SK-N-SH treated with all-trans-retinoic acid at 6 μM for 48 hours (cell line): Measurements from ENCODE around the gene POU3F3.

Experiments
- ATAC-seq: fragments of 200-7000 bp; cut with Tn5 transposase; 3 replicates; pipeline ENCODE4 v1.9.1; 2020; ENCODE audit warnings: mild to moderate bottlenecking, moderate library complexity
- ARNTL ChIP-seq: fragments of 450-650 bp; formaldehyde crosslinking; IDR thresholded peaks from 2 replicates; pipeline ENCODE4 v1.5.0; 2020; ENCODE audit warnings: low read depth, mild to moderate bottlenecking, moderate library complexity, borderline replicate concordance
- BACH2 ChIP-seq: fragments of 250-450 bp; sonication (Bioruptor Pico); IDR thresholded peaks from 2 replicates; pipeline ENCODE4 v1.9.0; 2021; ENCODE audit warnings: mild to moderate bottlenecking, borderline replicate concordance
- CSDC2 ChIP-seq: fragments of 250-450 bp; sonication (Bioruptor Pico); IDR thresholded peaks from 2 replicates; pipeline ENCODE4 v1.5.0; 2020; ENCODE audit warnings: mild to moderate bottlenecking, moderate library complexity
- ESRRG ChIP-seq: fragments of 250-450 bp; sonication (Bioruptor Pico); IDR thresholded peaks from 2 replicates; pipeline ENCODE4 v1.6.1; 2021; ENCODE audit warnings: mild to moderate bottlenecking
- GLIS3 ChIP-seq: fragments of 250-450 bp; sonication (Bioruptor Pico); IDR thresholded peaks from 2 replicates; pipeline ENCODE4 v1.5.0; 2020; ENCODE audit warnings: mild to moderate bottlenecking, moderate library complexity
- ISL1 ChIP-seq: fragments of 250-450 bp; sonication (Bioruptor Pico); IDR thresholded peaks from 2 replicates; pipeline ENCODE4 v2.1.2; 2022; ENCODE audit warnings: mild to moderate bottlenecking, moderate library complexity
- OSR1 ChIP-seq: fragments of 250-450 bp; sonication (Bioruptor Pico); IDR thresholded peaks from 2 replicates; pipeline ENCODE4 v1.8.0; 2022; ENCODE audit warnings: moderate library complexity, mild to moderate bottlenecking, inconsistent platforms
- PPARA ChIP-seq: fragments of 250-450 bp; sonication (Bioruptor Pico); IDR thresholded peaks from 2 replicates; pipeline ENCODE4 v1.5.0; 2020; ENCODE audit warnings: mild to moderate bottlenecking, borderline replicate concordance
- RARB ChIP-seq: fragments of 250-450 bp; sonication (Bioruptor Pico); IDR thresholded peaks from 2 replicates; pipeline ENCODE4 v1.8.0; 2021; ENCODE audit warnings: mild to moderate bottlenecking, moderate library complexity
- SNAI2 ChIP-seq: fragments of 250-450 bp; sonication (Bioruptor Pico); IDR thresholded peaks from 2 replicates; pipeline ENCODE4 v1.5.0; 2020; ENCODE audit warnings: mild to moderate bottlenecking, moderate library complexity
- TCF4 ChIP-seq: fragments of 250-450 bp; sonication (Bioruptor Pico); IDR thresholded peaks from 2 replicates; pipeline ENCODE4 v1.8.0; 2021; ENCODE audit warnings: mild to moderate bottlenecking, moderate library complexity, borderline replicate concordance
- TOX ChIP-seq: fragments of 250-450 bp; sonication (Bioruptor Pico); IDR thresholded peaks from 2 replicates; pipeline ENCODE4 v1.8.0; 2021; ENCODE audit warnings: mild to moderate bottlenecking, moderate library complexity, borderline replicate concordance
- ZC3H10 ChIP-seq: fragments of 250-450 bp; sonication (Bioruptor Pico); IDR thresholded peaks from 2 replicates; pipeline ENCODE4 v1.5.1; 2021; ENCODE audit warnings: mild to moderate bottlenecking, moderate library complexity
- ZFP3 ChIP-seq: fragments of 250-450 bp; sonication (Bioruptor Pico); IDR thresholded peaks from 2 replicates; pipeline ENCODE4 v1.5.0; 2020; ENCODE audit warnings: mild to moderate bottlenecking, moderate library complexity
- ZFP30 ChIP-seq: fragments of 450-650 bp; formaldehyde crosslinking; IDR thresholded peaks from 2 replicates; pipeline ENCODE4 v1.5.0; 2022; ENCODE audit warnings: mild to moderate bottlenecking, moderate library complexity
- ZNF565 ChIP-seq: fragments of 450-650 bp; formaldehyde crosslinking; conservative IDR thresholded peaks from 2 replicates; pipeline ENCODE4 v1.5.0; 2020; ENCODE audit warnings: low read depth, mild to moderate bottlenecking, moderate library complexity
- ZNF70 ChIP-seq: fragments of 450-650 bp; formaldehyde crosslinking; IDR thresholded peaks from 2 replicates; pipeline ENCODE4 v1.5.0; 2020; ENCODE audit warnings: mild to moderate bottlenecking, moderate library complexity
- ZNF8 ChIP-seq: fragments of 450-650 bp; formaldehyde crosslinking; IDR thresholded peaks from 2 replicates; pipeline ENCODE4 v1.5.0; 2020; ENCODE audit warnings: mild to moderate bottlenecking, moderate library complexity
- TF ChIP-seq, protein P1 (sequence below): fragments of 250-450 bp; sonication (Bioruptor Pico); IDR thresholded peaks from 2 replicates; pipeline ENCODE4 v1.8.0; 2021; ENCODE audit warnings: low read depth, mild to moderate bottlenecking, moderate library complexity, borderline replicate concordance
- TF ChIP-seq, protein P2 (sequence below): fragments of 250-450 bp; sonication (Bioruptor Pico); IDR thresholded peaks from 2 replicates; pipeline ENCODE4 v1.5.1; 2020; ENCODE audit warnings: low read depth, mild to moderate bottlenecking, moderate library complexity
- TF ChIP-seq, protein P3 (sequence below): fragments of 250-450 bp; sonication (Bioruptor Pico); IDR thresholded peaks from 2 replicates; pipeline ENCODE4 v1.5.1; 2021; ENCODE audit warnings: mild to moderate bottlenecking, moderate library complexity
- TF ChIP-seq, protein P4 (sequence below): fragments of 250-450 bp; sonication (Bioruptor Pico); IDR thresholded peaks from 2 replicates; pipeline ENCODE4 v1.8.0; 2020; ENCODE audit warnings: mild to moderate bottlenecking, moderate library complexity, borderline replicate concordance
- TF ChIP-seq, protein P5 (sequence below): fragments of 250-450 bp; sonication (Bioruptor Pico); IDR thresholded peaks from 2 replicates; pipeline ENCODE4 v1.5.0; 2020; ENCODE audit warnings: mild to moderate bottlenecking, moderate library complexity

POU3F3 gene

DNA sequence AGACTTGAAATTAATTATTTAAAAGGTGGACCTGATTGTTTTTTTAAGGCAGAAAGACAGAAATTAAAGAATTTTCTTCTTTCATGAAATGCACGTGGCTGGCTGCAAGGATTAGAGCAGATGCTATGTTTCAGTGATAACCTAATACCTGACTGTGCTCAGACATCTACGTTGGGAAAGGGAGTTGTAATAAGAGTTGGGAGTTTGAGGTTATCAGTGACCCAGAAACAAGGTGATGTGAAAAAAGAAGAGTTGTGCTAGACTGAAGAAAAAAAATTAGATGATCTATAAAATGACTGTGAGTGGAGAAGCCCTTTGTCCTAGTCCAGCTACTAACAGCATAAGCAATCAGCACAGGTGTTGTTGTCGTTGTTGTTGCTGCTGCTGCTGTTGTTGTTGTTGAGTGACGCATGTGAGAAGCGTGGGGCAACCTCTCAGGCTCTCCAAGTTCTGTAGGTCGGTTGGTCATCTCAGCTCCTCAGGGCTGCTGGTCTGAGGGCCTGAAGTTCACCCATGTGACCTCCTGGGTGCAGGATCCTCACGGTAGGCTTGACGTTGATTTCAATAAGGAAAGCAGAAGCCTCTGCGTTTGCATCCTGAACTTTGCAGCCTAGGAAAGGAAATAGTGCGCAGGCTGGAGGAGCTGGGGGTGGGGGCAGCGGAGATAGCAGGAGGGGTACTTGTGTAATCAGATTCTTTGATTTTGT, 7.6 kb downstream of the POU3F3 start (continued):
- TF ChIP-seq, protein P1, sequence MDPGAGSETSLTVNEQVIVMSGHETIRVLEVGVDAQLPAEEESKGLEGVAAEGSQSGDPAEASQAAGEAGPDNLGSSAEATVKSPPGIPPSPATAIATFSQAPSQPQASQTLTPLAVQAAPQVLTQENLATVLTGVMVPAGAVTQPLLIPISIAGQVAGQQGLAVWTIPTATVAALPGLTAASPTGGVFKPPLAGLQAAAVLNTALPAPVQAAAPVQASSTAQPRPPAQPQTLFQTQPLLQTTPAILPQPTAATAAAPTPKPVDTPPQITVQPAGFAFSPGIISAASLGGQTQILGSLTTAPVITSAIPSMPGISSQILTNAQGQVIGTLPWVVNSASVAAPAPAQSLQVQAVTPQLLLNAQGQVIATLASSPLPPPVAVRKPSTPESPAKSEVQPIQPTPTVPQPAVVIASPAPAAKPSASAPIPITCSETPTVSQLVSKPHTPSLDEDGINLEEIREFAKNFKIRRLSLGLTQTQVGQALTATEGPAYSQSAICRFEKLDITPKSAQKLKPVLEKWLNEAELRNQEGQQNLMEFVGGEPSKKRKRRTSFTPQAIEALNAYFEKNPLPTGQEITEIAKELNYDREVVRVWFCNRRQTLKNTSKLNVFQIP (CRISPR knock-in tag): no peak
- TF ChIP-seq SNAI2 (CRISPR knock-in tag): no peak
- TF ChIP-seq, protein P2, sequence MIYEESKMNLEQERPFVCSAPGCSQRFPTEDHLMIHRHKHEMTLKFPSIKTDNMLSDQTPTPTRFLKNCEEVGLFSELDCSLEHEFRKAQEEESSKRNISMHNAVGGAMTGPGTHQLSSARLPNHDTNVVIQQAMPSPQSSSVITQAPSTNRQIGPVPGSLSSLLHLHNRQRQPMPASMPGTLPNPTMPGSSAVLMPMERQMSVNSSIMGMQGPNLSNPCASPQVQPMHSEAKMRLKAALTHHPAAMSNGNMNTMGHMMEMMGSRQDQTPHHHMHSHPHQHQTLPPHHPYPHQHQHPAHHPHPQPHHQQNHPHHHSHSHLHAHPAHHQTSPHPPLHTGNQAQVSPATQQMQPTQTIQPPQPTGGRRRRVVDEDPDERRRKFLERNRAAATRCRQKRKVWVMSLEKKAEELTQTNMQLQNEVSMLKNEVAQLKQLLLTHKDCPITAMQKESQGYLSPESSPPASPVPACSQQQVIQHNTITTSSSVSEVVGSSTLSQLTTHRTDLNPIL: no peak
- no peak for TF ChIP-seq OSR1

GRCh38 chr2:104862058-104862941, 8.4 kb downstream of the POU3F3 start:
- TF ChIP-seq PPARA (CRISPR knock-in tag) (no peak), OSR1 (no peak), CSDC2 (no peak), SNAI2 (CRISPR knock-in tag) (no peak), ZNF565 (CRISPR knock-in tag) (no peak), ZFP3 (no peak), TOX (CRISPR knock-in tag) (no peak), ESRRG (CRISPR knock-in tag) (no peak), TCF4 (CRISPR knock-in tag) (no peak), ZFP30 (CRISPR knock-in tag) (no peak)
- TF ChIP-seq, protein P3, sequence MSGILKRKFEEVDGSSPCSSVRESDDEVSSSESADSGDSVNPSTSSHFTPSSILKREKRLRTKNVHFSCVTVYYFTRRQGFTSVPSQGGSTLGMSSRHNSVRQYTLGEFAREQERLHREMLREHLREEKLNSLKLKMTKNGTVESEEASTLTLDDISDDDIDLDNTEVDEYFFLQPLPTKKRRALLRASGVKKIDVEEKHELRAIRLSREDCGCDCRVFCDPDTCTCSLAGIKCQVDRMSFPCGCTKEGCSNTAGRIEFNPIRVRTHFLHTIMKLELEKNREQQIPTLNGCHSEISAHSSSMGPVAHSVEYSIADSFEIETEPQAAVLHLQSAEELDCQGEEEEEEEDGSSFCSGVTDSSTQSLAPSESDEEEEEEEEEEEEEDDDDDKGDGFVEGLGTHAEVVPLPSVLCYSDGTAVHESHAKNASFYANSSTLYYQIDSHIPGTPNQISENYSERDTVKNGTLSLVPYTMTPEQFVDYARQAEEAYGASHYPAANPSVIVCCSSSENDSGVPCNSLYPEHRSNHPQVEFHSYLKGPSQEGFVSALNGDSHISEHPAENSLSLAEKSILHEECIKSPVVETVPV (CRISPR knock-in tag): no peak
- TF ChIP-seq, protein P4, sequence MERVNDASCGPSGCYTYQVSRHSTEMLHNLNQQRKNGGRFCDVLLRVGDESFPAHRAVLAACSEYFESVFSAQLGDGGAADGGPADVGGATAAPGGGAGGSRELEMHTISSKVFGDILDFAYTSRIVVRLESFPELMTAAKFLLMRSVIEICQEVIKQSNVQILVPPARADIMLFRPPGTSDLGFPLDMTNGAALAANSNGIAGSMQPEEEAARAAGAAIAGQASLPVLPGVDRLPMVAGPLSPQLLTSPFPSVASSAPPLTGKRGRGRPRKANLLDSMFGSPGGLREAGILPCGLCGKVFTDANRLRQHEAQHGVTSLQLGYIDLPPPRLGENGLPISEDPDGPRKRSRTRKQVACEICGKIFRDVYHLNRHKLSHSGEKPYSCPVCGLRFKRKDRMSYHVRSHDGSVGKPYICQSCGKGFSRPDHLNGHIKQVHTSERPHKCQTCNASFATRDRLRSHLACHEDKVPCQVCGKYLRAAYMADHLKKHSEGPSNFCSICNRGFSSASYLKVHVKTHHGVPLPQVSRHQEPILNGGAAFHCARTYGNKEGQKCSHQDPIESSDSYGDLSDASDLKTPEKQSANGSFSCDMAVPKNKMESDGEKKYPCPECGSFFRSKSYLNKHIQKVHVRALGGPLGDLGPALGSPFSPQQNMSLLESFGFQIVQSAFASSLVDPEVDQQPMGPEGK (CRISPR knock-in tag): no peak
- TF ChIP-seq, protein P5, sequence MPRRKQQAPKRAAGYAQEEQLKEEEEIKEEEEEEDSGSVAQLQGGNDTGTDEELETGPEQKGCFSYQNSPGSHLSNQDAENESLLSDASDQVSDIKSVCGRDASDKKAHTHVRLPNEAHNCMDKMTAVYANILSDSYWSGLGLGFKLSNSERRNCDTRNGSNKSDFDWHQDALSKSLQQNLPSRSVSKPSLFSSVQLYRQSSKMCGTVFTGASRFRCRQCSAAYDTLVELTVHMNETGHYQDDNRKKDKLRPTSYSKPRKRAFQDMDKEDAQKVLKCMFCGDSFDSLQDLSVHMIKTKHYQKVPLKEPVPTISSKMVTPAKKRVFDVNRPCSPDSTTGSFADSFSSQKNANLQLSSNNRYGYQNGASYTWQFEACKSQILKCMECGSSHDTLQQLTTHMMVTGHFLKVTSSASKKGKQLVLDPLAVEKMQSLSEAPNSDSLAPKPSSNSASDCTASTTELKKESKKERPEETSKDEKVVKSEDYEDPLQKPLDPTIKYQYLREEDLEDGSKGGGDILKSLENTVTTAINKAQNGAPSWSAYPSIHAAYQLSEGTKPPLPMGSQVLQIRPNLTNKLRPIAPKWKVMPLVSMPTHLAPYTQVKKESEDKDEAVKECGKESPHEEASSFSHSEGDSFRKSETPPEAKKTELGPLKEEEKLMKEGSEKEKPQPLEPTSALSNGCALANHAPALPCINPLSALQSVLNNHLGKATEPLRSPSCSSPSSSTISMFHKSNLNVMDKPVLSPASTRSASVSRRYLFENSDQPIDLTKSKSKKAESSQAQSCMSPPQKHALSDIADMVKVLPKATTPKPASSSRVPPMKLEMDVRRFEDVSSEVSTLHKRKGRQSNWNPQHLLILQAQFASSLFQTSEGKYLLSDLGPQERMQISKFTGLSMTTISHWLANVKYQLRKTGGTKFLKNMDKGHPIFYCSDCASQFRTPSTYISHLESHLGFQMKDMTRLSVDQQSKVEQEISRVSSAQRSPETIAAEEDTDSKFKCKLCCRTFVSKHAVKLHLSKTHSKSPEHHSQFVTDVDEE: no peak
- no peak for ATAC-seq

GRCh38 chr2:104863146-104863467, 9.2 kb downstream of the POU3F3 start:
- no peak for ATAC-seq
- TF ChIP-seq ZNF565 (CRISPR knock-in tag) (no peak), ZFP30 (CRISPR knock-in tag) (no peak), RARB (CRISPR knock-in tag) (no peak), TOX (CRISPR knock-in tag) (no peak), GLIS3 (CRISPR knock-in tag) (no peak), TCF4 (CRISPR knock-in tag) (no peak), ZC3H10 (CRISPR knock-in tag) (no peak), ISL1 (no peak), ARNTL (no peak), ZFP3 (no peak), BACH2 (CRISPR knock-in tag) (no peak), OSR1 (no peak), ESRRG (CRISPR knock-in tag) (no peak), ZNF70 (CRISPR knock-in tag) (no peak), ZNF8 (no peak), SNAI2 (CRISPR knock-in tag) (no peak)
- TF ChIP-seq, protein P2: no peak
- TF ChIP-seq, protein P1 (CRISPR knock-in tag): no peak
